Middle frontal gyrus (tissue), 1 donor: ENCODE data around the gene MBD3.
"Not testable (repeated sequence)": the region's sequence is repeated elsewhere in the genome, so short reads cannot be mapped to it uniquely, and the experiment has no call there.

Experiments
- DNase-seq: peaks from one replicate; pipeline ENCODE4 v3.0.0-alpha.2; 2015; ENCODE audit warnings: low spot score; ENCODE audit errors: extremely low spot score

Gene MBD3

DNA sequence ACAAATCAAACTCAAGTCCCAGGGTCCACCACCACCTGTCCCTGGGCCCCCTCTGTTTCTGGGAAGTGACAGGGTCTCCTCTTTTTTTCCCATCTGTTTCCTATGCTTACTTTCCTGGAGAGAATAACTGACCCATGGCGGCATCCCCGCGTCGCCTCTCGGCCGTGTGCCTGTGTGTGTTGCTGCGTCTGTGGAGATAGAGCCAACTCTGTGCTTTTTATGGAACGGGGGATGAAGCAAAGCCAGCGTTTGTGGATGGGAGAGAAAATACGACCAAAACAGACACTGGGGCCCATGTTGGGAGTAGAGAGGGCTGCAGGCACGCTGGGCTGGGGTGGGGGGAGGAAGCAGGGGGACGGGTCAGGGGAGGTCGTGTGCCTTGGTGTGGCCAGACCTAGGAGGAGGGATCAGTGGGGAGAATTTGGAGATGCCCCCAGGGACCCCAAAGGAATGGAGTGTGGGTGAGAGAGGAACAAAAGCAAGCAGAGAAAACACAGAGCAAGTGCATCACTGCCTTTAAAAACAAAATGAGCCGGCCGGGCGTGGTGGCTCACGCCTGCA is 52.2 kb downstream of the MBD3 start:
- DNase-seq, result no peak

DNA sequence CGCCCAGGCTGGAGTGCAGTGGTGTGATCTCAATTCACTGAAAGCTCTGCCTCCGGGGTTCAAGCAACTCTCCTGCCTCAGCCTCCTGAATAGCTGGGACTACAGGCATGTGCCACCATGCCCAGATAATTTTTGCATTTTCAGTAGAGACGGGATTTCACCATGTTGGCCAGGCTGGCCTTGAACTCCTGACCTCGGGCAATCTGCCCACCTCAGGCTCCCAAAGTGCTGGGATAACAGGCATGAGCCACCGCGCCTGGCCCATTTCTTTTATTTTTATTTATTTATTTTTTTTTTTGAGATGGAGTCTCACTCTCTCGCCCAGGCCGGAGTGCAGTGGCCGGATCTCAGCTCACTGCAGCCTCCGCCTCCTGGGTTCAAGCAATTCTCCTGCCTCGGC is 52.9 kb downstream of the MBD3 start:
- DNase-seq, result not testable (repeated sequence)

- no peak for DNase-seq
These were observed 53.7 kb downstream of the MBD3 start for GRCh38 chr19:1538978-1539377.

DNA sequence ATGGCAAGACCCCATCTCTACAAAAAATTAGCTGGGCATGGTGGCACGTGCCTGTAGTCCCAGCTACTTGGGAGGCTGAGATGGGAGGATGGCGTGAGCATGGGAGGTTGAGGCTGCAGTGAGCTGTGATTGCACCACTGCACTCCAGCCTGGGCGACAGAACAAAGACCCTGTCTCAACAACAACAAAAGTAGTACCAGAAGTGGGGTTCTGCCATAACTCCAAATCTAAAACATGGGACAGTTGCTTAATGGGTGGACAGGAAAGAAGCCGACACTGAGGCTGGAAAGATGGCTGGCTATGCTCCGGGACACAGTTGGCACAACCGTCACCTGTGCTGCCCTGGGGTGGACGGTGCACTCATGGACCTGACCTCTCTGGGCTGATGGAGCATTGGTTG is 57.0 kb downstream of the MBD3 start:
- DNase-seq, result not testable (repeated sequence)

GRCh38 chr19:1534972-1535371 is 57.7 kb downstream of the MBD3 start:
- DNase-seq, result no peak

DNA sequence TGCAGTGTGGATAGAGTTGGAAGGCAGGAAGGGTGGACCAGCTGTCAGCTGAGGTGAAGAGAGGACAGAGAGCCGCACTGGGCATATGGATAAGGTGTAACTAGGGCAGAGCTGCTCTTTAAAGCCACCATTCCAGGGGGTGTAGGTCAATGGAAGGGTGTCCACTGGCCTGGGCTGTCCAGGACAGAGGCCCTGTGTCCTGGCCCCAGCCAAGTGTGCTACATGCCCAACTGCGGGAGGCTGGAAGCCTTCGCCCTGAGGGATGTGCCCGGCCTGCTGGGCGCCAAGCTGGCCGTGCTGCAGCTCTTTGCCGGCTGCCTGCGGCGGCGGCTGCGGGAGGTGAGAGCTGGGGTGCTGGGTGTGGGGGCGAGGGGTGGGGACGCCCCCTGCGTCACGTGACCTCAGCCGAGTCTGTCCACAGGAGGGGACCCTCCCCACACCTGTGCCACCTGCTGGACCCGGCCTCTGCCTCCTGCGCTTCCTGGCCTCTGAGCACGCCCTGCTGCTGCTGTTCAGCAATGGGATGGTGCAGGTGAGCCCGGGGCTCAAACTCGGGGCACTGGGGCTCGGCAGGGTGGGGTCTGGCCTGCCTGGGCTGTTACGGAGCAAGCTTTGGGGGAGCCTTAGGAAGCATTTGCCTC is 59.0 kb downstream of the MBD3 start:
- no peak for DNase-seq

GRCh38 chr19:1532003-1532402 is 60.7 kb downstream of the MBD3 start:
- no peak for DNase-seq

DNA sequence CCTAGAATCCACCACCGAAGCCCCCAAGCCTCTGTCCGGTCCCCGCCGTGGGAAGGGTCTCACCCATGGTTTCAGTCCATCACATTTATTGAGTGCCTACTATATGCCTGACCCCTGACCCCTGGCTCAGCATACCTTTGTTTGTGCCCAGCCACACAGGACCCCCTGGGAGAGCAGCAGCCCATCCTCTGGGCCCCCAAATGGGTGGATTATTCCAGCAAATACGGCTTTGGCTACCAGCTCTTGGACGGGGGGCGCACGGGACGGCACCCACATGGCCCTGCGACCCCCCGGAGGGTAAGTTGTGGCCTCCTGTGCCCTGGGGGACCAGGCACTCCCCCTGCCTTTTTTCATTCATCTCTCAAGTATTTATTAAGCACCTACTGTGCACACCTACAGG is 61.1 kb downstream of the MBD3 start:
- no peak for DNase-seq

DNA sequence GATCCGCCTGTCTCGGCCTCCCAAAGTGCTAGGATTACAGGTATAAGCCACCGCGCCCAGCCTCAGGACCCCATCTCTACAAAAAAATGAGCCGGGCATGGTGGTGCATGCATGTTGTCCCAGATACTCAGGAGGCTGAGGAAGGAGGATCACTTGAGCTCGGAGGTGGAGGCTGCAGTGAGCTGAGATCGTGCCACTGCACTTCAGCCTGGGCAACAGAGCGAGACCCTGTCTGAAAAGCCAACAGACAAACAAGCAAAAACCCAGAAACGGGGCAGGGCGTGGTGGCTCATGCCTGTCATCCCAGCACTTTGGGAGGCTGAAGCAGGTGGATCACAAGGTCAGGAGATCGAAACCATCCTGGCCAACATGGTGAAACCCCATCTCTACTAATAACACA is 61.8 kb downstream of the MBD3 start:
- DNase-seq, result not testable (repeated sequence)

GRCh38 chr19:1529430-1529816 is 63.2 kb downstream of the MBD3 start:
- DNase-seq, result no peak

GRCh38 chr19:1528596-1529429 is 63.9 kb downstream of the MBD3 start:
- no peak for DNase-seq

DNA sequence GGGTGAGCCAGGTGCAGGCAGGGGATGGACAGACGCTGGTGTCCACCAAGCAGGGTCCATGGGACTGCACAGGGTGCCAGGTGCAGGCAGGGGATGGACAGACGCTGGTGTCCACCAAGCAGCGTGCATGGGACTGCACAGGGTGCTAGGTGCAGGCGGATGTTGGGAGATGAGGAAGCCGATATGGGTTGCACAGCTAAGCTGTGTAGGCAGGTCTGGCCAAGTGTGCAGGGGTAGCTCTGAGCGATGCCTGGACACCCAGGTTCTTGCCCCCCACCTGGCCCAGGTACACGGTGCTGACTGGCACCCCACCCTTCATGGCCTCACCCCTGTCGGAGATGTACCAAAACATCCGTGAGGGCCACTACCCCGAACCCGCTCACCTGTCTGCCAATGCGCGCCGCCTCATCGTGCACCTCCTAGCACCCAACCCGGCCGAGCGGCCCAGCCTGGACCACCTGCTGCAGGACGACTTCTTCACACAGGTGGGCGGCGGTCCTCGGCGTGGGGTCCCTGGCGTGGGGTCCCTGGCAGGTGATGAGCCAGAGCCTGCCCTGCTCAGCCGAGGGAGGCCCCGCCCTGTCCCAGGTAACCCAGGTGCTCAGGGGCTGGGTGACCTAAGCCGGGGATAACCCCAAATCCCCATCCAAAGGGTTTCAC is 64.9 kb downstream of the MBD3 start:
- DNase-seq, result no peak

DNA sequence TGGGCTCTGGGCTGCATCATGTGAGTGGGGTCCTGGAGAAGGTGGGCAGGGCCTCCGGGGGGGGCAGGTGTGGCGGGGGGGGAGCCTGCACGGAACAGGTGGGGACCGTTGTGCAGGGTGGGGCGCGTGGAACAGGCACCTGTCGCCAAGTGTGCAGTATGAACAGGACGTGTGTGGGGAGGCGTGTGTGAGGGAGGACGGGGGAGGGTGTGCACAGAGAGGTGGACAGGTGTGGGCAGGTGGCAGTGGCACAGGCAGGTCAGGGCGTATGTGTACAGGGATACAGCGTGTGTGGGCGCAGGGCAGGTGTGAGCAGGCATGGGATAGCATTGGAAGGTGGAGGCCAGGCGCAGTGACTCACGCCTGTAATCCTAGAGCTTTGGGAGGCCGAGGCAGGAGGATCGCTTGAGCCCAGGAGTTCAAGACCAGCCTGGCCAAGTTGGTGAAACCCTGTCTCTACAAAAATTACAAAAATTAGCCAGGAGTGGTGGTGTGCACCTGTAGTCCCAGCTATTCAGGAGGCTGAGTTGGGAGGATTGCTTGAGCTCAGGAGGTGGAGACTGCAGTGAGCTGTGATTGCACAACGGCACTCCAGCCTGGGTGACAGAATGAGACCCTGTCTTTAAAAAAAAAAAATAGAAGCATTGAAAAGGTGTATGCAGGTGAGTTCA is 65.6 kb downstream of the MBD3 start:
- DNase-seq, result no peak

DNA sequence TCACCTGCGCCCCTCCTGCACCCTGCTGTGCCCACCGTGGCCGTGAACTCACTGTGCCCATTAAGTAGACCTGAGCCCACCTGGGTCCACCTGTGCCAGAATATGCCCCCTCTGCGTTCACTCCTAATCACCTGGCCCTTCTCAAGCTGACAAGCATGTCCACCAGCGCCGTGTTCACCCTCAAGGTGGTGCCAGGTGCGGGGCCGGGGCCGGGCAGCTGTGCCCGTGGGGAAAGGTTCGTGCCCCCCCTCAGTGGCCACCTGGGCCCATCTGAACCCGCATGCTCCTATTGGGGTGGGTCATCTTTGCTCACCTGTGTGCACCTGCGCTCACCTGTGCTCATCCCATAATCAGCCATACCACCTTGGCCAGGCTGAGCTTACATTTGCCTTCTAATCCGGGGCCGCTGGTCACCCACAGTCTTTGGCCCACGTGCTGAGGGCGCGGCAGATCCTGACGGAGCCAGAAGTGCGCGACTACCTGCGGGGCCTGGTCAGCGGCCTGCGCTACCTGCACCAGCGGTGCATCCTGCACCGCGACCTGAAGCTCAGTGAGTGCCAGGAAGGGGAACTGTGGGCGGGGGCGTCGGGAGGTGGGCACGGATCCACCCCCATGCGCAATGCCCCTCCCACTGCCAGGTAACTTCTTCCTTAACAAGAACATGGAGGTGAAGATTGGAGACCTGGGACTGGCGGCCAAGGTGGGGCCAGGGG is 66.4 kb downstream of the MBD3 start:
- no peak for DNase-seq

DNA sequence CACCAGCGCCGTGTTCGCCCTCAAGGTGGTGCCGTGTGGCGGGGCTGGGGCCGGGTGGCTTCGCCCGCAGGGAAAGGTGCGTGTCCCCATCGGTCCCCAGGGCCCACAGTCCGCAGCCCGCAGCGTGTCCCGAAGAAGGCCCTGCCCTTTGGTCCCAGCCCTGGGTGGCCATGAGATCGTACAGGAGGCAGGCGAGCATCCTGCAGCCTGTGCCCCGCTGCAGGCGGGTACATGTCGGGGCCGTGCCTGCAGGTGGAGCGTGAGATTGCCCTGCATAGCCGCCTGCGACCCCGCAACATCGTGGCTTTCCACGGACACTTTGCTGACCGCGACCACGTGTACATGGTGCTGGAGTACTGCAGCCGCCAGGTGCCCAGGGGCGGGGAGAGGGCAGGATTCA is 67.3 kb downstream of the MBD3 start:
- DNase-seq, result no peak

DNA sequence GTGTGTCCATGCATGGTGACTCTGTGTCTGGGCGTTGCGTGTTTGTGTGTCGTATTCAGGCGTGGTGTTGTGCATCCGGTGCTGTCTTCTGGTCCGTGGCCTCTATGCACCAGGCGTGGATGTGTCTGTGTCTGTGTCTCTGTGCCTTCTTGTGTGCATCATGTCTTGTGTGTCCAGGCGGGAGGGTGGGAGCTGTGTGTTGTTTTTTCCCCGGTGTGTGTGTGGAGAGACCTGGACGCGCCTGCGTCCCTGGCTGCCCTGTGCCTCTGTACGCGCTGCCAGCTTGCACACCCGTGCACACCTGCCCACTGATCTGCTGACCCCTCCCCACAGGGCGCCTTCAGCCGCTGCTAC is 67.7 kb downstream of the MBD3 start:
- no peak for DNase-seq

DNA sequence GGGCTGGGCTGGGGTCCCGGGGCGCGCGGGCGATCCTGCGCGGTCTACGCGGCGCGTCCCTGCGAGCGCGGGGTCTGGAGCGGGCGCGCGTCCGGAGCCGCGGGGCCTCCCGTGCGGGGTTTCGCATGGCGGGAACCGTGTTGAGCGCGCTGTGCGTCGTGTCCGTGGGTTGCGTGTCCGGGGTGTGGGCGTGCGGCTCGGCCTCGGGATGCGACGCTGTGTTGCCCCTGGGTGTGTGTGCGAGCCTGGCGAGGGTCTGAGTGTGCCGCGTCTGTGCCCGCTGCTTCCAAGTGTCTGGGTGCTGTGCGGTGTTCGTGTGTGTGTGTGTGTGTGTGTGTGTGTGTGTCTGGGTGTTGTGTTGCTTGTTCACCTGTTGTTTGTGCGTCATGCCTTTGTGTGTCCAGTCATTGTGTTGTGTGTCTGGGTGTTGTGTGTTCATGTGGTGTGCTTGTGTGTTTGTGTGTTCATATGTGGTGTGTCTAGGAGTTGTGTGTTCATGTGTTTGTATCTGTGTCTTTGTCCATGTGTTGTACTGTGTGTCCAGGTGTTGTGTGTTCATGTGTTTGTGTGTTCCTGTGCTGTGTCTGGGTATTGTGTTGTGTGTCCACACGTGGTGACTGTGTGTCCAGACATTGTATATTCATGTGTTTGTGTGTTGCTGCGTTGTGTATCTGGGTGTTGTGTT is 68.2 kb downstream of the MBD3 start:
- DNase-seq, result no peak
